Kidney capillary endothelial cell (primary cell): ENCODE measurements around the gene ARL4C.
A peak's percentile ranks its signal among the peaks of the same experiment; 100 is the strongest.

Experiments used
- DNase-seq: peaks from one replicate; pipeline ENCODE4 v3.0.0-alpha.2; 2018; ENCODE audit warnings: low spot score

ARL4C gene, protein sequence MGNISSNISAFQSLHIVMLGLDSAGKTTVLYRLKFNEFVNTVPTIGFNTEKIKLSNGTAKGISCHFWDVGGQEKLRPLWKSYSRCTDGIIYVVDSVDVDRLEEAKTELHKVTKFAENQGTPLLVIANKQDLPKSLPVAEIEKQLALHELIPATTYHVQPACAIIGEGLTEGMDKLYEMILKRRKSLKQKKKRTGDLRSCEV

DNA sequence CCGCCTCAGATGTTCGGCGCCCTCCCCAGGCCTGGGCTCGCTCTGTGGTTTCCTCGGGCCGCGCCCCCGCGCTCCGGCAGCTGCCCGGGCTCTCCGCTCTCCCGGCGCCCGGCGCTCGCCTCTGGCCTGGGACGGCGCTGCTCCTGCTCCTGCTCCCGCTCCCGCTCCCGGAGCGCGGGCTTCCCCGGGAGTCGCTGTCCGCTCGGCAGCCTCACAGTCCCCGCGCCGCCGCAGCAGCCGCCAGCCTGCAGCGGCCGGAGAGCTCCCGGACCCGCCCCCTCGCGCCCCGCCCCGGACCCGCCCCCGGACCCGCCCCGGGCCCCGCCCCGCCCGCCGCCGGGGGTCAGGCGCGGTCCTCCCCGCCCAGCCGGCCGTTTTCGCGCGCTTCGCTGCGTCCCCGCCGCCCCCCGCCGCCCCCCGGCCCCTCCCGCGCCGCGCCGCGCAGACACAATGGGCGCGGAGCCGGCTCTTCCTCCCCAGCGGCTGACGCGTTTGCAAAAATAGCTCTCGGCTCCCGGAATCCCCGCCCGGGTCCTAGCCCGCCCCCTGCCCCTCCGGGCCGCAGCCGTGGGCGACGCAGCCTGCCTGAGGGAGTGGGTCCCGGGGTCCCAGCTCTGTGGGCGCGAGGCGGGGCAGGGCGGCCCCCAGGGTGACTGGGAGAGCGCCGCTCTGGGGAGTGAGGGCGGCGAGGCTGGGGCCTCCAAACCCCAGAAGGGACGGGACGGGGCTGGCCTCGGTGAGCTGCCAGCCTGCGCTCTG, at the start of gene ARL4C:
ARL4C (minus strand) TSS at position 247 of the 759 bp plus-strand sequence. CDS start 495 bp downstream, outside the sequence.
- peak; percentile 57 for DNase-seq

DNA sequence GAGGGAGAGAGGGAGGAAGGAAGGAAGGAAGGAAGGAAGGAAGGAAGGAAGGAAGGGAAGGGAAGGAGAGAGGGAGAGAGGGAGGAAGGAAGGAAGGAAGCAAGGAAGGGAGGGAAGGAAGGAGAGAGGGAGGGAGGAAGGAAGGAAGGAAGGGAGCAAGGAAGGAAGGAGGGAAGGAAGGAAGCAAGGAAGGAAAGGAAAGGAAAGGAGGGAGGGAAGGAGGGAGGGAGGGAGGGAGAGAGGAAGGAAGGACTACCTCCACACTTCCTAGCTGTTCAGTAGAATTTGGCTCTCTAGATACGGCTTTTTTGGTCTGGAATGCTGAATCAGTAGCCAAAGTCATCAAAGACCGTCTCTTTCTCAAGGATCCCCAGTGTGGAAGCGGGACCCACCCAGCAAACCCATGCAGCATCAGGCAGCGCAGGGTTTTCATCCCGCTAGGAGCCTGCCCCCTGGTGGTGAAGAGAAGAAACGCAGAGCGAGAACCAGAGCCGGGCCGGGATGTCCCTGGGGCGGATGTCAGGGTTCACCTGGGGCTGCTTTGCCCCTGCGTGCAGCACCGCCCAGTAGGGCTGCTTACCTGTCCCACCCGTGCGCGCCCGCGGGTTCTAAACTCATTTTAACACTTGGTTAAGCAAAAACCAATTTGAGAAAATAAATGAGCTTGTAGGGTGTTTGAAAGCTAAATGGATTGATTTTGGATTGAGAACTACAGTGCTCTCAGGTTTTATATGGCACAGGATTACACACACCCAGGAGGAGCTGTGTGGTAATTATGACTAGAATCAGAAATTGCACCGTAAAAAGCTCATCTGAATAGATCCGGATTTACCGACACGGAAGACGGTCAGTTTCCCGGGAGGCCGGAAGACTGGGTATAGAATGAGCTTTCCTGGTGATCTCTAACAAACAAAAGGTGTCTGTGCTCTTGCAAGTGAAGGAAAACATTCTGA, 48.1 kb upstream of the ARL4C start:
- DNase-seq, result peak; percentile 60

DNA sequence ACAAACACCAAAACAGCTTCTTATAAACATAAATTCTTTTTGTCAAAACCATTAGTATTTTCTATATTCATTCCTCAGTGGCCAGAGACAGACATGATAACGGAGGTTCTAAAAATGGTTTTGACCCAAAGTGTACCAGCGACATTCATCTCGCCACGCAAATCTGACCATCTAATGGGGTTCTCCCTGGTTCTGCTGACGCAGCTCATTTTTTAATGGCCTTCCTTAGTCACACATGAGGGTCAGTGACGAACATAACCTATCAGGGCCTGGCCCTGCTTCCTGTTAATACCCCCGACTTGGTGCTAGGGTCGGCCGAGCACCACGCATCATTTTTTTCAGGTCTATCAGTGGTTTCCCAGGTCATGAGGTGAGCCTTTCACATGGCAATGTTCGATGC, 45.9 kb upstream of the ARL4C start:
- no peak for DNase-seq

DNA sequence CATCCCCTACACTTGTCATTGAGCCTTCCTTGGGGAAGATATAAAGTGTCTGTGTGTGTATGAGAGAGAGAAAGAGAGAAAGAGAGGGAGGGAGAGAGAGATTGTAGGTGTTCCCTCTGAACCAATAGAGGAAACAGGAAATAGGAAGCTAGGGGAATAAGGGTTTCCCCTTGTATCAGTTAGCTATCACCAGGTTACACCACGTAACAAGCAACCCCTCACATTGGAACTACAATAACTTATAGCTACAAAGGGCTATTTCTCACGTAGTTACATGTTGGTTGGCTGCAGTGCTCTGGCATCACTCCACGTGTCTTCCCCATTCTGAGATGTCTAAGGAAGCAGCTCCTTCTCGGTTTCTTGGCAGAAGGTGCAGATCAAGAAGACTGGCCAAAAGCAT, 41.0 kb upstream of the ARL4C start:
- no peak for DNase-seq

DNA sequence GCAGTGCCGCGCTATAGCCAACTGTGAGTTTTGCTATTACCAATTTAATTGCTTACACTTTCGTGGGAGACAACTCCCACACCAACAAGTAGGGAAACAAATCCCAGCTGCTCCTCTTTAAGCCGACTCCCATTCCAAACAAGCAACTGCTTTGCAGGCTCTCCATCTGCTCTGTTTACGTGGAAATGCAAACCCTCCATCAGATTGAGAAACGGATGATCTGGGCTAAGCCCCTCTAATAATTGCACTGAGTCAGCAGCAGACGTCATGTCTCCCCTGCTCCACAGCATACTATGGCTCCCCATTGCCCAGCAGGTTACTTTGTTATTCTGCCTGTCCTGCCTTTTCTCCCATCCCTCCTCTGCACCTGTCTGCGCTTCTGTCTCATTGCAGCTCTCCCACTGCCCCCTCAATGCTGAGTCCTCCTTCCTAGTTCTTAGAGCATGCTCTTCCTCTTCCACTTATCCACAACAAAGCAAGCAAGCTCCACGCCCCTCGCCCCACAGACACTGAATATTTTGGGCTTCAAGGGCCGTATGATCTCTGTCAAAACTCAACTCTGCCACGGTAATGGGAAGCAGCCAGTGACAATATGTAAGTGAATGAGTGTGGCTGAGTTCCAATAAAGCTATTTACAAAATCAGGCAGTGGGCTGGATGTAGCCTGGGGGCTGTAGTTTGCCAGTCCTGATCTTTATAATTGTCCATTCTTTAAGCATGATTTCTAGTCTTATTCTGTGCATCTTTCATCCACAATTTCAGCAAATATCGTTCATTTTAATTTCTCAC, 39.5 kb upstream of the ARL4C start:
- DNase-seq, result no peak

DNA sequence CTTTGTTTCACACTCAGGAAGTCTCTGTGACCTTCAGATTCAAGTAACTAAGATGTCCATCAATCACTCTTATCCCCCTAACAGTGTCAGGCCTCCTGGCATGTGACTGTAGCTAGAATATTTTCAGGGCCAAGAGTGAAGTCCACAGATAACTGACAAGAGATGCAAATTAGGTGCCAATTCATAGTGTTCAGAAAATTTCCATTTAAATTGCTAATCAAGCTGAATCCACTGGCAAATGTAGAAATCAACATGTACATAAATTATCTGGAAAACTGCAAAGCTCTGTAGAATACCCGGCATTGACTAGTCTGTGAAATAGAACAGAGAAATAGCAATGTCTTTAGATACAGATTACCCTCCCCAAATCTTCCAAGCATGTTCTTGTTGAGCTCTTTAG, 38.6 kb upstream of the ARL4C start:
- DNase-seq, result no peak

DNA sequence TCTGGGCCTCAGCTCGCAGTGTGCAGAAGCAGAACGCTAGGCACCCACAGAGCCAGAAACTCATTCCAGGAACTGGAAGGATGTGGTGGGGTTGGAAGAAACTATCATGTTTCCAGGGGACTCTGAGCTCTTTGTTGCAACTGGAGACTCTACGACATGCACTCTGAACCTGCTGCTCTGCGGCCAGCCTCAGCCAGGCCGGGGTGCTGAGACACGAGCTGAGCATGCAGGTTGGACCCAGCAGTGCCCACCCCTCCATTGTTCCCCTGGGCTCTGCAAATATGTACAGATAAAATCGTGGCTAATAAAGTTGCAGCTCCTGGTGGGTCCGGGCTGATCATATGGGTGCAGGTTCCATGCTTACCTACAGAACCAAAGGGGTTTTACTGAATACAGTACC, 37.6 kb upstream of the ARL4C start:
- DNase-seq, result no peak

DNA sequence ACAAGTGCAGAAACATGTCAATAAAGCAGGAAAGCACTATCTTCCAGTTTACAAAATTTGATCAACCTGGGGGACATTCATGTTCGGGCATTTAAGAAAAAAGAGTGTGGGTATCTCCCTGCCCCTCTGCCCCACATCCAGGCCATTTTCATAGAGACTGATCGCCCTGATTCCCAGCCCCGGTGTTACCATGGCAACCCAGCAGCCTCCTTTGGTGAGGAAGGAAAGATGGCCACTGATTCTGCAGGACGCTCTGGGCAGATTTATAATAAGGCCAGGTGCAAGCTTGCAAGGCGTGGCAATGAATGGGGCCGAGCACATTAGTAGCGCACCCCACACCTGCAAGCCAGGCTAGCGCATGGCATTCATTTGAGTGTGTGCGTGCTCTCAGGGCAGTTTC, 36.7 kb upstream of the ARL4C start:
- DNase-seq, result no peak

DNA sequence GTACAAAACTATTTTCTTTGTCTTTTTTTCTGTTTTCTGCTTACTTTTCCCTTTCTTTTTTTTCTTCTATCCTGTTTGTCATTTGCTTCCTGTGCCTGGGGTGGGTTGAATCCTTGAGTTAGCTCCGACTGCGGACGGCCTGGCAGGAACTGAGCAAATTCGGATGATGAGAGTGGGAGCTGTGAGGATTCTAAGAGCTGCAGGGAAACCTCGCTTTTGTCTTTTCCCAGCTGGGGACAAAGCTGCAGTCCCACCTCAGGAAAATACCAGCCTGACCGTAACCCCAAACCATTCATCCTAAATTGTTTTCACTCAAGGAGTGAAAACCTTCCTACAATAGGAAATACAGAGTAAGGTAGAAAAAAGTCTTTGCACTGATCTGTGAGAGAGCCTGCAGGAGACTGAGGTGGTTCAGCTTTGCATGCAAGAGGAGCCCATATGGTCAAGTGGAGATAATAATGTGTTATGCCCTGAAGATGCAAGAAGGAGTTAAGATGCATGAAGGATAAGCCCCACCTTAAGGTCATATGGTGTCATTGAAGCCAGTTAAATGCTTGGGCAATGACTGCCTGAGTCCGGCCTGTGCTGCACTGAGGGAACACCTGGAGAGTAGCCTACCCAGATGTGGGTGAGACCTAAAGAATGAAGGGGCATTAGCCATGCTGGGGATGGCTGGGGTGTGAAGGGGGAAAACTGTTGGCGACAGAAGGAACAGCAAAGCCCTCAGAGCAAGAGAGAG, 31.7 kb upstream of the ARL4C start:
- DNase-seq, result no peak

DNA sequence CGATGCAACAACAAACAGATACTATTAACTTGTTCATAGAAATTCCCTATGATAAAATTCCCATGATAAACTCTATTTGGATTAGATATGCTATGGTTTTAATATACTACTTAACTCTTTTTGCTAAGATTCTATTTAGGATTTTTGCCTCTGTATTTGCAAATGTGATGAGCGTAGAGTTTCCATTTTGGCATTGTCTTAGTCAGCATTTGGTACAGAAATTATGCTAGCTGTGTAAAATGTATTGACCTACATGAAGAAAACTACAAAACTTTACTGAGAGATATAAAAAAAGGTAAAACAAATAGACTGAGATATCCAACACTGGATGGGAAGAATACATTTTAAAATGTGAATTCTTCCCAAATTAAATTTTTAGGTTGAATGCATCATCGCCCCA, 29.8 kb upstream of the ARL4C start:
- DNase-seq, result no peak

DNA sequence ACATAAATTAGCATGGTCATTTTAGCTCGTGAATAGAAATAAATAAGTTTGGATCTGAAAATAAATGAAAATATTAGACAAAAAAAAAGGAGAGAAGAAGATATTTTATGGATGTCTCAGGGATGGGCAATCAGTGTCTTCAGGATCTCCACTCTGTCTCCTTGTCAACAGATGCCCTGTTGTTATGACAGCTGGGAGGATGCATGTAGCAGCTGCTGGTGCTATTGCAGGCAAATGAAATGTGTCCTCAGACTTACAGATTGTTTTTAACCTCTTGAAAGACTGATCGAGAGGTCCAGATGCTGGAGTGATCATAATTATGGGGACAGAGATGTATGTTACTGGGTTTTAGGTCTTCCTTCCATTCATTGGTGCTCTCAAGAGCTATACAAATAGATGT, 24.7 kb upstream of the ARL4C start:
- DNase-seq, result no peak

DNA sequence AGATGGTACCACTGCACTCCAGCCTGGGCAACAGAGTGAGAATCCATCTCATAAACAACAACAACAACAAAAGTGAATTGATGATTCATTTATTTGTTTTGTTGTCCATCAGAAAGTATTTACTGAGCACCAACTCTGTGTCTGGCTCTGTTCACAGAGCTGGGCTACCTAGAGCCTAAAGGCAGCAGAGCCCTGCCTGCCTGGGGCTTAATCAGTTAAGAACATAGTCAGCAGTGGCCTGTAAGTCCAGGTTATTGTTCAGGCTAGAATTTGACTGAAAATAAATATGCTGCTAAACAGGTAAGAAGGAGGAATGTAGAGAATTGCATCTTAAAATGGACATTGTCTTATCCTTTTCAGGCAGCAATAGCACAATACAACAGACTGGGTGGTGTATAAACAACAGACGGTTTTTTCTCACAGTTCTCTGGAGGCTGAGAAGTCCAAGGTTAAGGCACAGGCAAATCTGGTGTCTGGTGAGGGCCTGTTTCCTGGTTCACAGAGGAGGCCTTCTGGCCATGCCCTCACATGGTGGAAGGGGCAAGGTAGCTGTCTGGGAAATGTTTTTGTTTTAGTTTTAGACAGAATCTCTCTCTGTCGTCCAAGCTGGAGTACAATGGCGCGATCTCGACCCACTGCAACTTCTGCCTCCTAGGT, 22.2 kb upstream of the ARL4C start:
- no peak for DNase-seq

DNA sequence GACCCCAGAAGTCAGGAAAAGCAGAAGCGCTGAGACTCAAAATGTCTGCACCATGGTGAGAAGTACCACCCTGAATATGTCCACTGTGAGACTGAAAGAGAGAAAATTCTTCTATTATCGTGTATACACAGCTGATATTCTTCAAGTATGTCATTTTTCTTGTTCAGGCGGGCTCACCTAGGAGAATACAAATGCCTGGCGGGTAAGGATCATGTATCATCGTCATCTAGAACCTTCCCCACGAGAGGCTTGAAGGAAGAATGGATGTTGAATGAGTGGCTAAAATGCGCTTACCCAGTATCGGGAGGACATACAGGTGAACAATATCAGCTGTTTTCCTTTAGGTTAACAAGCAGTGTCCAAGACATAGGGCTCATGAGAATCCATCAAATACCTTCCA, 21.1 kb upstream of the ARL4C start:
- DNase-seq, result no peak

DNA sequence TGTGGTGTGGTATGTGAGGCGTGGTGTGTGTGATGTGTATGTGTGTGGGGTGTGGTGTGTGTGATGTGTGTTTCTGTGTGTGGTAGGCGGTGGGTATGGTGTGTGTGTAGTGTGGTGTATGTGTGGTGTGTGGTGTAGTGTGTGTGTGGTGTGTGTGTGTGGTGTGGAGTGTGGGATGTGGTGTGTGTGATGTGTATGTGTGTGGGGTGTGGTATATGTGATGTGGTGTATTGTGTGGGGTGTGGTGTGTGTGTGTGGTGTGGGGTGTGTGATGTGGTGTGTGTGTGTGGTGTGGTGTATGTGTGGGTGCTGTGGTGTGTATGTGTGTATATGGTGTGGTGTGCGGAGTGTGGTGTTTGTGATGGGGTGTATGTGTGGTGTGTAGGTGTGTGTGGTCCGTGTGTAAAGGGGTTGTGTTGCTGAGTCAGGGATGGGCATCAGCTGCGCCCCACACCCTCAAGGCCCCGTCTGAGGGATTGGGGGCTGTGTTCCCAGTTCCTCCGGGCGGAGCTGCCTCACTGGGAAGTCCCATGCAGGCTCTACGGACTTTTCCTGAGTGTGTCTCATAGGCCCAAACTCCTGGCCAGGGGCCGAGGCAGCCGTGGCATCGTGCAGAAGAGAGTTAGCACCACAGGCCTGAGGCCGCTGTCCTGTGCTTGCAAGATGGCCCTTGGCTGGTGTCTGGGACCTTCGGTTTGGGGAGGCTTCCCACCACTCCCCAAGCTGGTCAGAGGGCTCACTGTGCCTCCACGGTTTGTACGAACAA, 18.2 kb upstream of the ARL4C start:
- DNase-seq, result no peak

DNA sequence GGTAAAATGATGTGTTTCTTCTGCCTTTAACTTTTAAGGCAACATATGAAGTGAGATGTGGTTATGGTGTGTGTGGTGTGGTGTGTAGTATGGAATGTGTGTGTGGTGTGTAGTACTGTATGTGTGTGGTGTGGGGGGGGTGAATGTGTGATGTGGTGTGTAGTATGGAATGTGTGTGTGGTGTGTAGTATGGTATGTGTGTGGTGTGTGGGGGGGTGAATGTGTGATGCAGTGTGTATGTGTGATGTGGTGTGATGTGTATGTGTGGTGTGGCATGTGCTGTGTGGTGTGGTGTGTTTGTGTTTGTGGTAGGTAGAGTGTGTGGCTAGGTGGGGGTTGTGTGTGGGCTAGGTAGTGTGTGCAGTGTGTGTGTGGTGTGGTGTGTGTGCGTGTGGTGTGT, 17.2 kb upstream of the ARL4C start:
- DNase-seq, result no peak

DNA sequence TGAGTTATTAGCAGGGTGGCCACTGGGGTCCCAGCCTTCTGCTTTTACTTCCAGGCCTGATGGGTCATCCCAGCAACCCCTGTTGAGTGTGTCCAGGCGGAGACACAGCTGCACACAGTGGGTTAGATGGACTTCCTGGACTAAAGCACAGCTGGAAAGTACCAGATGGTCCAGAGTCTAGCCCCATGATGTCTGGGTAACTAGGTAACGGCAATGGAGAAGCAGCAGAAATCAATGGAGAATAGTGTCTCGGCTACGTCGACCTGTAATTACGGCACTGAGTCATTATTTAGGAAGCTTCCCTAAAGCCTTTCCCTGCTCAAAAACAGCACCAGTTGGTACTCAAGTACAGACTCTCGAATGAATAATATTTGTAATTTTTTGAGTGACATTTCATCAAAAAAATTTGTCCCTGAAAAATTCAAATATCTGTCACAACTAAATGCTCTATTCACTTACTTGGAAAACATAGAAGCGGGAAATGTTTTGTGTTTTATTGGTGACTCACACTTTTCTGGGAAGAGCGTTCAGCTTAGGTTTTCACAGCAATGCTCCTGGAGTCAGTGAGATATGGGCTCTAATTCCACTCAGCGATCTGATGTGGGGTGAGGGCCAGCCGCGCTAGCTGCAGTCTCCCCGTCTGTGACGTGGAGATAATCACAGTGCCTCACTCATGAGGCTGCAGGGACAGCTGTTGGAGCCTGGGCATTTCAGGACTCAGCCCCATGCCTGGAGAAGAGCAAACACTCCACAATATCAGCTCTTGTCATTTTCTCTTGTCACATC, 16.2 kb upstream of the ARL4C start:
- DNase-seq, result no peak

DNA sequence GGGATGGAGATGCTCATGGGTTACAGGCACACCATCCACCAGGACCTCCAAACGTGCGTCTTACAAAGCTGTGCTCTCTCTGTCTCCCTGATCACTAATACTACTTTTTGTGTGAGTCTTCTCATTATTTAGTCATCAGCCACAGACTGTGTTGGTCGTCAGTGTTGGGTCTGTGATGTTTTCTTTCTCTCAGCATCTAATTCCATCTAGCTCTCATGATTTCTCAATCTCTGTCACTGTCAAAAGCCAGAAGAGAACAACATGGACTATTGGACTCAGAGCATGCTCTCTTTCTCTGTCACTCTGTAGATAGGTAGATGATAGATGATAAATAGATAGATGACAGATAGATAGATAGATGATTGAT, 6.0 kb upstream of the ARL4C start:
- DNase-seq, result no peak

DNA sequence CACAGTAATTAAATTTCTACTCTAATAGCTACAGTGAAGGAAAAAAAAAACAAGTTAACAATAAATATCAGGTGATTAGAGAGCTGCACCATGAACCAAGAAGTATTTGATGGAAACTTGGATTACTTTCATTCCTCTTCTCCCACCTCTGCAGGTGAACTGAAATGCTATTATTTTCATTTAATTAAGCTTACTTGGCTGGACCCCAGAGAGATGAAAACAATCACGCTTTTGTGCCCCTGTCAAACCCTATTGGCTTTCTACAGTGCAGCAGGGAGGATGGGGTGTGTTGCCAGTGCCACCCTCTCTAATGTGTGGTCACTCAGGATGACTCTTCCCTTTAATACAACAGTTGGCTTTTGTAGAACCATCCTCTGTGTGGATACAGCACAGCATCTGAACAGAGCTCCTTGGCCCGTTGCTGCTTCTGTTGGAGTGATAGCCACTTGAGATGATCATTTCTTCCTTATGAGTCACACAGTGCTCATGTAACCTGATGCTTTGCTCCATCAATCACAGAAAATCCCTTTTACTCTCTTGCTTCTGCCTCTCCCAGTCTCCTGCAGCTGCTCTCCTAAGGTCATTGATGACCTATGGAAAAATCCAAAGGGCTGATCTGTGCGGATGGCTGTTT, 5.5 kb upstream of the ARL4C start:
- DNase-seq, result no peak
